ENCODE results near the gene ARL3.
"Not testable (repeated sequence)": the region's sequence is repeated elsewhere in the genome, so short reads cannot be mapped to it uniquely, and the experiment has no call there.

The ARL3 gene

GRCh38 chr10:102673236-102673818 lies 40.9 kb downstream of the ARL3 start:
- DNase-seq (ENCODE audit: low spot score) = no peak

DNA sequence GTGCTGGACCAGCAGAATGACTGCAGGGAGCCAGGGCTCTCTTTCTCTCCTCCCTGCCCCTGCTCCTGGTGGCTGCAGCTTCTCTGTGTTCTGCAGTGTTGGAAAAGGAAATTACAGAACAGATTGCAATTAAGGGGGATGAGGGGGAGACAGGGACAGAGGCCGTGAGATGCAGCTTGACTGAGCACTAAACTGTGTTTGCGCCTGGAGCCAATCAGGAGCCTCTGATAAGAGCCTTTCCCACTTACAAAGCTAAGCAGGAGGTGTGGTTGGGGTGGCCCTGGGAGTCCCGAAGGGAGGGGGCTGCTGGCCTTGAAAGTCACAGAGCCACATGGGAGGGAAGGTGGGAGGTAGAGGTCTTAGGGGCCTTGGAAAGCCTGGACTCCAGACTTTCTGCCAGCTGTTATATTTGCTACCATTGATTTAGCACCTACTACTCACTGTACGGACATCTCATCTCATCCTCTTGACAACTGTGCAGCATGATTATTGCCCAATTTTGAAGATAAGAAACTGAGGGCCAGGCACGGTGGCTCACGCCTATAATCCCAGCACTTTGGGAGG lies 43.2 kb downstream of the ARL3 start:
- no peak for DNase-seq (ENCODE audit: low spot score)

DNA sequence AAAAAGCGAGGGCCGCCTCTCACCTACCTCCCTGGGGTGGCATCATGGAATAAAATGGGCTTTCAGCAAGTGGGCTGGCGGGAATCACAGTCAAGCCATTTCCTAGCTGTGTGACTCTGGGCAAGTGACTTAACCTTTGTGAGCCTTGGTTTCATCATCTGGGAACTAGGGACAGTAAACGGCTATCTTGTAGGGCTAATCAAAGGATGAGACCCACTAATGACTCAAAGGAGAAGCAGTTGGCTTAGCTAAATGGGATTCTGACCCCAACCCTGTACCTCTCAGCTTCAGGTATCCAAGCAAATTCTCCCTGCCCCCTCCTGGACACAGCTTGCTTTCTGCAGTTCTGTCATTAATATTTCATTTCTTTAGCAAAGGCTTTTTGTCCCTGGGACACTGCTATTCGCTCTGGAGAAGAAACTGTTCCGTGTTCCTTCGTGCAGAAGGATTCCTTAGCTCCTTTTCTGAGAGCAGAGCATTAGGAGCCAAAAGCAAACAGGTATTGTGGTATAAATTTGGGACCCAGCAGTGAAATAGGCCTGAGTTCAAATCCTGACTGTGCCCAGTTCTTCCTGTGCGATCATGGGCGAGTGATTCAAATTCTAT lies 44.0 kb downstream of the ARL3 start:
- DNase-seq (ENCODE audit: low spot score) = no peak

- DNase-seq (ENCODE audit: low spot score) = peak; percentile 63
These were observed 44.8 kb downstream of the ARL3 start for GRCh38 chr10:102669206-102670064.

DNA sequence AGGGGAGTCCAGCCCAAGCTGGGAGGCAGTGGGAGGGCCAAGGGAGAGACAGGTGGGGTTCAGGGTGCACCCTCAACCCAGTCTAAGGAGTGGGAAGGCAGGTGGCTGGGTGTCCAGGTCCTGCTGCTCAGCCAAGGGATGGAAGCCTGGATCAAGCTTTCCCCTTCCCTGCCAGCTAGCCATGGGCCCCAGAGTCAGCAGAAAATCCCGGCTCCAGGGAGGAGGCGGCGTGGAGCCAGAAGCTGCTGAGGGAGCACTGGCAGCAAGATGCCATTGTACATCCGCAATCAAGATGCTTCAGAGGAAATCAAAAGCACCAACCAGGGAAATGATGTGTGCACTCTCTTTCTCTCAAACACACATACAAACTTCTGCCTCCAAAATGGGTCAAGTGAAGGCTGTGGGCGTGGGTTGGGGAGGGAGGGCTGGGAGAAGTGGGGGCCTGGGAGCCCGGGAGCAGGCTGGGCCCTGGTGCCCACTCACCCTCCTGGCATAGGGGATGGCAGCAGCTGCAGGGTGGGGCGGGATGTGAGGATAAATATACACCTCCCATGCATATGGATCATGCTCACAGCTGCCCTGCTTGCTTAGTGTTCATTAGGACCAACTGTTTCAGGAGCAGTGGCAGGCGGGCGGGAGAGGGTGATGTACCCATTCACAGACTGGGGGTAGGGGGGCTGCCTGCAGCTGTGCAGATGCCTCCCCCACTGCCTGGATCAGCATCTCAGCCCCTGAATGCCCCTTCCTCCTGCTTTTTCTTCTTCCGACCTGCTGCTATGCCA lies 45.7 kb downstream of the ARL3 start:
- no peak for DNase-seq (ENCODE audit: low spot score)

DNA sequence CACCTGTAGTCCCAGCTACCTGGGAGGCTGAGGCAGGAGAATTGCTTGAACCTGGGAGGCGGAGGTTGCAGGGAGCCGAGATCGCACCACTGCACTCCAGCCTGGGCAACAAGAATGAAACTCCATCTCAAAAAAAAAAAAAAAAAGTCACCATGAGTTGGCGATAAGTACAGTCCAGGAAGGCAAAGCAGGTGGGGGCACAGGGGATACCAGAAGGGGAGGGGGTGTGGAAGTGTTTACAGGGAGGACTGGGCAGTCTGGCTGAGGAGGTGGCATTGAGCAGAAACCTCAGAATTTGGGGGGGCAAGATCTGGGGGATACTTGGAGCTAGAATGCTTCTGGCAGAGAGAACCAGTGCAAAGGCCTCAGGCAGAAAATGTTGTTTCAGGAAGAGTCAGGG lies 46.8 kb downstream of the ARL3 start:
- DNase-seq (ENCODE audit: low spot score) = not testable (repeated sequence)

DNA sequence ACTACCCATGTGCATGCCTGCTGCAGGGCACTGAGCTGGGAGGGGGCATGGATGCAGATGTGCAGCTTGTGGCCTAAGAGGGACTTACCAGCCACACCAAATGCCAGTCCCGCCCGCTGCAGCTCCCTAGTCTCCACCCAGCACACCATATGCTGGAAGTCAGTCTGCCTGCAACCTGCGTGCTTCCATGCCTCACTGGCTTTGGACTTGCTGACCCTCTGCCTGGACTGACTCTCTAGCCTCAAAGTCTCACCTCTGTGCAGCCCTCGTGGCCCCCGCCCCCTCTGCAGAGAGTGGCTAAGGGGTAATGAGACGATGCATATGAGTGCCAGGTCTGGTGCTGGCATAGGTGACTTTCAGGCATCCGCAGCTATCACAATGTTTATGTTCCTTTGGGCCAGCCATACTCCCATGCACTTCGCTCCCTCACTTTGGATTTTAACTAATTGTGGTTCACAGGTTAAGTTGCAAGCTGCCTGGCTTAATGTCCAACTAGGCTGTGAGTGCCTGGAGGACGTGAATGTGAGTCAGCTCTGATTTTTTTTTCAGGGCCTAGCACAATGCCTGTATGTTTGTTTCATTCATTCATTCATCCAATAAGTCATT lies 48.2 kb downstream of the ARL3 start:
- DNase-seq (ENCODE audit: low spot score) = peak; percentile 86

- DNase-seq (ENCODE audit: low spot score) = no peak
These were observed 52.6 kb downstream of the ARL3 start for GRCh38 chr10:102661658-102662028.

DNA sequence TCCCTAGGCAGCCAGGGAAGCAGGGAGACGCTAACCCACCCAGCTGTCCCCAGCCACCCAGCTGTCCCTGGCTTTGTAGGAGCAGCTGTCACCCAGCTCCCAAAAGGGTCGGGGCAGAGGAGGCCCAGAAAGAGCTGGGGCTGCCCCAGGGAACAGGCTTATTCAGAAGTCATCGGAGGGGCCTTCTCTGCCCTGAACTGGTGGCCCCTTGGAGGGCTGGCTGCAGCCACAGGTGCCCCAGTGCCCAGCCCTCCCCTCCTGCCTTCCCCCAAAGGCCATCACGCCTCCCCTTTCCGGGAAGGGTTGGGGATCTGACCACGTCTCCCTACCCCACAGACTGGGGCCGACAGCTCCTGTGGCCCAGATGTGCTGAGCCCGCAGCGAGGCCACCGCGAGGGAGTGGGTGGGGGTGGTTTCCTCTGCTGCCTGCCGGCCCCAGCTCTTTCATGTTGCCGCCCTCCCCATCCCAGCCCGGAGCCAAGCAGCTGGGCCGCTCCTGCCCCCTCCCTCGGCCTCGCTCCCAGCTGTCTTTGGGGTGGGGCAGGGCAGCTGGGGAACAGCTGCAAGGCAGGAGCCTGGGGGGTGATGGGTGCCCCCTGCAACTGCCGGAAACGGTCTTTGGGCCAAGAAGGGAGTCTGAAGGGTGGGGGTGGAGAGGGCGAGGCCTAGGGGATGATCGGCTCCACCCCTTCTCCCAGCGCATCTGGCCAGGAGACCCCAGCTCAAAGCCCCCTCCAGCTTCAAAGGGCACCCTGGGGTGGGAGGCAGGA lies 53.1 kb downstream of the ARL3 start:
- peak; percentile 28 for DNase-seq (ENCODE audit: low spot score)

GRCh38 chr10:102658802-102659201 lies 55.4 kb downstream of the ARL3 start:
- no peak for DNase-seq (ENCODE audit: low spot score)

DNA sequence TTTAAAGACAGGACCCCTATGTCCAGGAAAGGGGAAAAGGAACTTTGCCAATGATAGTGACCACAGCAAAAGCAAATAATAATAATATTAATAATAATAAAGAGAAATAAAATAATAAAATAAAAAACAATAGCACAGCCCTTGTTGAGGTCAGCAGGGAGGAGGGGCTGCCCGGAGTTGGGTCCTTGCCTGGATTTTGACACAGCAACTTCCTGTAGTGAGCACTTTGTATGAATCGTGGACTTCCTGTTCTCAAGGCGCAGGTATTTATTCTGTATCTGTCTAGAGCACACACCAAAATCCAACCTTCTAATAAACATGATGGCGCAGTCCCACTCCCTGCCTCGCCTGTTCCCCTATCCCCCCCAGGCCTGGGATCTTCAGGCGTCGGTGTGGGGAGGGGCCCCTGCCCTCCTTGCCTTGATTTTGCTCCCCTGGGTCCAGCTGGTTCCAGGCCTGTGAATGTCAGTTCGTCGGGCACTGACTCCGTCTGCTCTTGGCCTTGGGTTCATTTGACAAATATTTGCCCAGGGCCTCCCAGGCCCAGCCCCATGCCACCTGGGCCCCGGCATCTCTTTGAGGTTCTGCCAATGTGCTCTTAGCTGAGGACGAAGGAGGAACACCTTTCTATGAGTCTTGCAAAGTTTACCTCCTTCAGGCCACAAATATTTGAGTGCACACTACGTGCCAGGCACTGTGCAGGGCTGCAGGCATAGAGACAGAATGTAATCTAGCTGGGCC lies 56.0 kb downstream of the ARL3 start:
- peak; percentile 43 for DNase-seq (ENCODE audit: low spot score)

- DNase-seq (ENCODE audit: low spot score) = no peak
These were observed 56.7 kb downstream of the ARL3 start for GRCh38 chr10:102657451-102657850.

DNA sequence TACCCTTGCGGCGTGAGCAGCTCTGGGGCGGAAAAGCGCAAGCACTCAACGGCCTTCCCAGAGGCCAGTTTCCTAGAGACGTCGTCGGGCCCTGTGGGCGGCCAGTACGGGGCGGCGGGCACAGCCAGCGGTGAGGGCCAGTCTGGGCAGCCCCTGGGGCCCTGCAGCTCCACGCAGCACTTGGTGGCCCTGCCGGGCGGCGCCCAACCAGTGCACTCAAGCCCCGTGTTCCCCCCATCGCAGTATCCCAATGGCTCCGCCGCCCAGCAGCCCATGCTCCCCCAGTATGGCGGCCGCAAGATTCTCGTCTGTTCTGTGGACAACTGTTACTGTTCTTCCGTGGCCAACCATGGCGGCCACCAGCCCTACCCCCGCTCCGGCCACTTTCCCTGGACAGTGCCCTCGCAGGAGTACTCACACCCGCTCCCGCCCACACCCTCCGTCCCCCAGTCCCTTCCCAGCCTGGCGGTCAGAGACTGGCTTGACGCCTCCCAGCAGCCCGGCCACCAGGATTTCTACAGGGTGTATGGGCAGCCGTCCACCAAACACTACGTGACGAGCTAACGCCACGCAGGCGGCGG lies 57.3 kb downstream of the ARL3 start:
- no peak for DNase-seq (ENCODE audit: low spot score)

- no peak for DNase-seq (ENCODE audit: low spot score)
These were observed 58.2 kb downstream of the ARL3 start for GRCh38 chr10:102656026-102656425.

- DNase-seq (ENCODE audit: low spot score) = no peak
These were observed 59.2 kb downstream of the ARL3 start for GRCh38 chr10:102654969-102655368.

- DNase-seq (ENCODE audit: low spot score) = no peak
These were observed 59.6 kb downstream of the ARL3 start for GRCh38 chr10:102654566-102654965.

- DNase-seq (ENCODE audit: low spot score) = no peak
These were observed 61.1 kb downstream of the ARL3 start for GRCh38 chr10:102653060-102653459.

- DNase-seq (ENCODE audit: low spot score) = no peak
These were observed 61.9 kb downstream of the ARL3 start for GRCh38 chr10:102652170-102652916.

All from kidney tubule cell (primary cell).